Glomerular visceral epithelial cell (primary cell): ENCODE results near the gene MYO9A.

ENCODE experiments used
- DNase-seq: peaks from one replicate; pipeline ENCODE4 v3.0.0-alpha.2; 2016; ENCODE audit errors: extremely low spot score

MYO9A gene

DNA sequence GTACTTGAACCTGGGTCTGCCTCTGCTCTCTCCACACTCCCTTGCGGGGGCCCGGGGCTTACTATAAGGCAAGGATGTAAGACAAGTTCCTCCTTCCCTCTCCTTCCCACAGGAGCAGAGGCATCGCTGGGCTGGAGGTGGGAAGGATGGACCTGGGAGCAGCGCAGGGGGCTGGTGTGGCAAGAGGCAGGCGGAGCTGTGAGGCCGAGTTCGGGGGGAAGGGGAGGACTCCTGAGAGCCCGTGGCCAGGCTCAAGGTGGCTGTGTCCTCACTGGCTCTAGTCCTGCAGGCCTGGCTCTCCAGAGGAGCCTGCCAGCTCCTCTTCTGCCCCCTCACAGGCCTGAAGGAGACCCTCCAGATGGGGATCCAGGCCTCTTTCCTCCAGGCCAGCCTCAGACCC lies 308.6 kb downstream of the MYO9A start:
- no peak for DNase-seq

DNA sequence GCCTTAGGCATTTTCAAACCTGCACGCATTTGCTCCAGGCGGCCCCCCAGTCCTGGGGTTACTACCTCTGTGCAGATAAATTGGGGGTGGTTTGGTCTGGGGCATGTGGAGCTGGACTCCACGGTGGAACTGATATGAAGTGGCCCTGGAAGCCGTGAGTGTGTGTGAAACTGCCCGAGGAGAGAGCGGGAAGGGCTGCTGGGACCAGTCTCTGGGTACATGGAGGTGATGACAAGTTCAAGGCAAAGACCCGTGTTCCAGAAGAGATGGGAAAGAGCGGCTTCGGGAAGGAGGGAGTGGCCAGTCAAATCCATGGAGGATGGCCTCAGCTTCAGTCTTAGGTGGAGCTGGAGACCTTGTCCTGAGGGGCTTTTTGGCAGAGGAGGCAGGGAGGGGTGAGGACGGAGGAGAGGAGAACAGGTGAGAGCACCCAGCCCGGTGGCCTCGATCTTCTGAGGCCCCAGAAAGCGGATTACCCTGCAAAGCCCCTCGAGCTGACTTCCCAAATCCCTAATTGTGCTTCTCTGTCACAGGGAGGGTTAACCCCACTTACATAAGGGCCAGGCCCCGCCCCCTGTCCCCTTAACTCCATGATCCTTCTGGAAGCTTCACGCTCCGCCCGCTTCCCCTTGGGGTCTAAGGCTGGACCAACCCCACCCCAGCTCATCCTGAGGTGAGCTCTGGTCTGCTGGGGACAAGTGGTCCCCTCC lies 309.5 kb downstream of the MYO9A start:
- DNase-seq: no peak

DNA sequence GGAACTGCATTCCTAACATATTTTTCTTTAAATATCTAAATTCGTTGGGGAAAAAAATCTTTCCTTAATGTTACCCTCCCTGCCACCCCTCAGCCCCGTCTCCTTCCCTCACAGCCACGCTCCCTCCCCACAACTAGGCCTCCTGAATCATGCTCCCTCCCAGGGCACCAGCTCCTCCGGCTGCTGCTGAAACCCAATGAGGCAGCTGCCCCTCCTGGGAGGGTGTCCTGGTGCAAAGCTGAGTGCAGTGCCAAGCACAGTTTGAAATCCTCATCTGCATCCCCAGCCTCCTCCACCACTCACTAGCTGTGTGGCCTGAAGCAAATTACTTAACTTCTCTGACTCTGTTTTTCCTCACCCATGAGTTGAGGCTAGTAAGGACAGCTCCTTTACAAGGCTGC lies 310.3 kb downstream of the MYO9A start:
- peak; percentile 46 for DNase-seq

DNA sequence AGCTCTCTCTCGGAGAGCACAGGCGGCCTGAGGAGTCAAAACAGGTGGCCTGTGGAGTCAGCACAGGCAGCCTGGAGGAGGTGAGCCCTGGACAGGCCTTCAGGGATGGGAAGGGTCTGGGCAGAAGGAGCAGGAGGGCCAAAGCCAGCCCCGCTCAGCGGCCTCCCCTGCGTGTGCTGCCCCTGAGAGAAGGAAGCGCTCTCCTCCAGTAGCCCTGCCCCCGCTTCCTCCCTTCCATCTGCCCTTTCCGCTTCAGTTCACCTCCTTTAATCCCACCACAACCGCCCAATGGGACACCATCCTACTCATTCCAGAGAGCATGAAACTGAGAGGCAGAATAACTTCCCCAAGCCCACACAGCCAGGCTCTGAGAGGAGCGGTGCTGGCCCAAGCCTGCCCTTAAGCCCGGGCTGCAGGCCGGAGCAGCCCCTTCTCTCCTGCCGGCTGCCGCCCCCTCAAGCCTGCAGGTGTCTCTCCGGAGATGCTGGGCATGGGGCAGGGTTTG lies 310.8 kb downstream of the MYO9A start:
- peak; percentile 66 for DNase-seq

DNA sequence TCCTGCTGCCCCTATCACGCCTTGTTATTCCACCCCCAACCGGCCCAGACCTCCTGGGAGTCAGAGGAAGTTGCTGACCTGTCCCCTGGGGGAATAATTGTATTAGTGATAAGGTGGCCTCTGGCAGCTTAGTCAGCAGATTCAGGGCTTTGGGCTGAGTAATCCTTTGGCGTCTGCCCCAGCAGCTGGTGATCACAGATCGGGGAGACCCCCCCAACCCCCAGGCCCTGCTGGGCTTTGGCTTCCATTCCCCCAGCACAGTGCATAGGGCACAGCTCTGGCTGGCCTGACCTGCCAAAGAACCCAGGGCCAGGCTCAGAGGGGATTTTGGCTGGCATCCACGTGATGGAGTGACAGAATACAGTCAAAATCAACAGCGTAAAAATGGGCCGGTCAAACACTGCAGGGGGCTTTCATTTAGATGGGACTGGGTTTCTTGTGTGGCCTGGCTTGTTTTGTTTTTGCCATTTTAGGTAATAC lies 311.5 kb downstream of the MYO9A start:
- peak; percentile 54 for DNase-seq

DNA sequence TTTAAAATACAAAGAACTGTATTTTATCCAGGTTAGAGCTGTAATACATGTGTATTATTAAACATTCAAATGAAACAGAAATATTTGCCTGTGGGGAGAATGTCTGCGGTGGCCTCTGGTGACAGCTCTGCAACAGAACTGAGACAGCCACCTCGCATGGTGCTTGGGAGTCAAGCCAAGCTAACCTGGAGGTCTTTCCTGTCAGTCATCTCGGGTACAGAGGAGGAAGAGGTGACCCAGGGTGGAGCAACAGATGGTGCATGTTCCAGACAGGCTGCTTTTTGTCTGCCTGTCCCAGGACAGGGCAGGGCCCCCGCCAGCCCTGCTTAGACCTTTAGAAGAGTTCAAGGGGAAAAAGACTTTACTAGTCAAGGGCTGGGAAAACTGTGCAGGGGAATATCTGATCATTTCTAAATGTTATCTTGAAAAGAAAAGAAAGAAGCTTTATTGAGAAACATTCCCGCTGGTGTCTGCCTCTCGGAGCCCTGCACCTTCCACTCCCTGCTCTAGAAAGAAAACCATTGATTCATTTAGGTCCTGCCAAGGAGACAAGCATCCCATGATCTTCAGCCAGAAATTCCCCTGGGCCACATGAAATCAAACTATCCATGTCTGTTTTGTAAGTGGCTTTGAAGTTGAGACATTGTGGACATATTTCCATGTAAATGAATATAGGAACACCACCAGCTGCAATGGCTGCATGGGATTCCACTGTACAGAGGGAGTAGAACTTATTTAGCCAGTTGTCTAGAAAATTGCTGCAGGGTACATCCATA lies 313.1 kb downstream of the MYO9A start:
- DNase-seq: no peak

DNA sequence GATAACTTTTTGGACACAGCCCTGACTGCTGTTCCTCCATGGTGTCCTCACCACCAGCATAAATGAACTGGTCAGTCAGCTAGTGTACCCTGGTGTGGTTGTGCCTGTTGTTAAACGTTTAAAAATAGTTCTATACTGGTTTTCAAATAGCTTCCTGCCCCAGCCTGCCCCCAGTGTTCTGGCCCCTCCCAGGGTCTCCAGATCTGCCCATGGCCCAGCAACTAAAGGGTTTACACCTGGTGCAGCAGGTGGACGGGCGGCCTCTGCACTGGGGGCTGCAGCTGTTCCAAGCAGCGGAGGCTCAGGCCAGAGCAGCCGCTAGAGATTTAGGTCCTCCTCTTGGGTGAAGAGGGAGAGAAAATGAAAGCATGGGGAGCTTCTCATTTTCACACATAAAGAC lies 313.7 kb downstream of the MYO9A start:
- no peak for DNase-seq

DNA sequence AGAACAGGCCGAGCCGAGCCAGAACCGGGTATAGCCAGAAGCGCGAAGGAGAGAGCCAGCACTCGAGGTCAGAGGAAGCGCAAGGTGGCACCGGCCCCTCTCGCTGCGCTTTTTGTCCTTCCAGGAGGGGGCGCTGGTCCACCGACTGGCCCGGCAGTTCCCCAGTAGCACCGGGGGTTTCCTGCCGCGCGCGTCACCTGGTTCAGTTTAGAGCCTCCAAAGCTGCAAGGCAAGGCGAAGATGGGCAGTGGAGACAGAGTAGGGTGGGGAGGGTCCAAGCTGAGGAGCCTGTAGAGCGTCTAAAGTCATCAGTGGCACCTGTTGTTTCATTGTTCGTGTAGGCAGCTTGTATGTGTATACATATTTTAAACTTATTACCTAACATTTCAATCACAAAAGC lies 315.2 kb downstream of the MYO9A start:
- no peak for DNase-seq

DNA sequence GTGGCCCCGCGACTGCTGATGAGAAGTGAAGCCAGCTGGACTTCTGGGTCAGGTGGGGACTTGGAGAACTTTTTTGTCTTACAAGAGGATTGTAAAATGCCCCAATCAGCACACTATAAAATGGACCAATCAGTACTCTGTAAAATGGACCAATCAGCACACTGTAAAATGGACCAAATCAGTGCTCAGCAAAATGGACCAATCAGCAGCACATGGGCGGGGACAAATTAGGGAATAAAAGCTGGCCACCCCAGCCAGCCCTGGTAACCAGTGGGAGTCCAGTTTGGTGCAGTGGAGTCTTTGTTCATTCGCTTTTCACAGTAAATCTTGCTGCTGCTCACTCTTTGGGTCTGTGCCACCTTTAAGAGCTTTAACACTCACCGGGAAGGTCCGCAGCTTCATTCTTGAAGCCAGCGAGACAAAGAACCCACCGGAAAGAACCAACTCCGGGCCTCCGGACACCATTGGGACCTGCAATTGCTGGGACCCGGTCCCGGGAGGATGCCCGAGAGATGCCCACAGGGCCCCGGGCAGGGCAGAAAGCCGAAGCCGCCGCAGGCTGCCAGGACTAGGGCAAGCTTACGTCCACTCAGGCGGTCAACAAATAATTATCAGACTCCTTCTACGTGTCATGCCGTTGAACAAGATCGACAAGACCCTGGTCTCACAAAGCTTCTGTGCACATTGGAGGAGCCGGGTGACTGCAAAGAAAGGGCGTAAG lies 315.9 kb downstream of the MYO9A start:
- no peak for DNase-seq

DNA sequence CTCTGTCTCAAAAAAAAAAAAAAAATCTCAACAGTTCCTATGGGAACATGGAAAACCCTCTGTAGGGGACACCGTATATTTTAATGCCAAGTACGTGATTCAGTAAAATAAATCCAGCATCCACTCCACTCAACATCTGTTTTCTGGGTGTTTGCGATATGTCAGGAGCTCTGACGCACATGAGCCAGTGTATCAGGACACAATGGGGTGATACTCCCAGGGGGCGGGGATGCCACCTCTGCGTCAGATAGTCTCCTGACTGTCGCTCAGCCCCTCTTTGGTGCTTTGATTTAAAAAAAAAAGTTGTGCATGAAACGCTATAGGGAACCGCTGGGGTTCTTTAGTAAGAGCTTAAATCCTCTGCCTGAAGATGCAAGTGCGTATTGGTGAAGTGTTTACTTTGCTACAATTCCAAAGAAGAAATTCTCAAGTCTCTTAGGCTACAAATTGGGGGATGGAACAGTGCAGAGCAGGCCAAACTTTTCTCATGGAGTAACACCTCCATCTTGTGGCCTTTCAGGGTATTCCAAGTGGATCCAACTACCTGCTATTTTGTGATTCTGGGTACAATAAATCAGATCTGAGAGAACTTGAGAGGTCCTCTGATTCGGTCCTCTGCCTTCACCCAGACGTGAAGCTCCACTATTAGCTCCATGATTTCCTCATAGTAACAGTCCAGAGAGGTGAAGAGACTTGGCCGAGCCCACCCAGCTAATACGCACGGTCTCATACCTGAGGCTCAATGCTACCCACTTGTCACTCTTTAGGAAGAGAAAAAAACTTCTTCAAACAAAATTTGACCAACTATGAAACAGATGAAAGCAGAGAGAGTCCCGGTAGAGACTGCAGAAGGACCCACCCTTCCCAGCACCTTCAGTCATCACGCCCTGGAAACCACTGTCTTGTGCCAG lies 316.9 kb downstream of the MYO9A start:
- DNase-seq: peak; percentile 79

DNA sequence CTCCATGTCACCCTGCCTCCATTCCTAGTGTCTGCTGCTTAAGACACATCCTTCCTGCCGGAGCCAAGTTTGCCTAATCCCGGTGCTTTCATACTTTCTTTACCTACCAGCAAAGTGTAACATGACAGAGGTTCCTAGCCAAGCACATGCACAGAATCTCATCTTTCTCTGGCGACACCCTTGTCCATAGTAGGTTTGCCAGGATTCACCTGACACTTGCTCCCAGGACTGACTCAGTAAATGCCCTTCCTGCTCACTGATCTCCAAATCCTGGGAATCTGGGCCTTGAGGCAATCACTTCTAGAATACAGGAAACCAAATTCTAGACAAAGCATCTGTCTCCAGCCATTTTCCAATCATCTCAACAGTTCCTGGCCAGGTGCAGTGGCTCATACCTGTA lies 317.8 kb downstream of the MYO9A start:
- peak; percentile 79 for DNase-seq

DNA sequence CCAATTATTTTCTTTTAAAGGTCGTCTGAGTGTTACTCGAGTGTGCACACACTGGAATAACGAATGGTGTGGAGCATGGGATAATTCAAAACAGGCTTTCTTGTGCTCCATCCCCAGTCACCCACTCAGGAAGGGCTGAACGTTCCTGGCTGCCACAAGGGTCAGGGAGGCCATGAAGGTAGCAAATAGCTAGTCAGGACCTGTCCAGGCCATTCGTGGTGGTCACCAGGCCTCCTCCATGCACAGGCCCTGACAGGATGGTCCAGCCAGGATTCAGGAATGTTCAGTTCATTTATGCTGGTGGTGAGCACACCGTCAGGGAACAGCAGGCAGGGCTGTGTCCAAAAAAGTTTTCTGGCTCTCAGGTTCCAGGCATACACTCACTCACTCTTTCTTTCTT lies 319.3 kb downstream of the MYO9A start:
- DNase-seq: no peak

DNA sequence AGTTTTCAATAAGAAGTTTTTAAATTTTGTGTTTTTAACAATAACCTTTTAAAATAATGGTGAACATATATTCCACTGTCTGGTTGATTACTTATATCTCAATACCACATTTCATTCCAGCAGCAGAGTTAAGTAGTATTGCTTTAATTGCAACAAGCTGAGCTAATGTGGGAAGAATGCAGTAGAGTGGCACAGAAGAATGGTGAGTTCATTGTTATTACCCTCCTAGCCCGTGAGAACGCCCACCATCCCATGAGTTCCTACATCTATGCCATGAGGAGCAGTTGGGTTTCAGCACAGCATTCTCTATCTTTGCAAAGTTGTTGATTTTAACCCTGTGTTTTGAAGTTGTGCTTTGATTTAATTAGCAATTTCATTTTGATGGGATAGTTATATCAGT lies 325.4 kb downstream of the MYO9A start:
- DNase-seq: peak; percentile 81

DNA sequence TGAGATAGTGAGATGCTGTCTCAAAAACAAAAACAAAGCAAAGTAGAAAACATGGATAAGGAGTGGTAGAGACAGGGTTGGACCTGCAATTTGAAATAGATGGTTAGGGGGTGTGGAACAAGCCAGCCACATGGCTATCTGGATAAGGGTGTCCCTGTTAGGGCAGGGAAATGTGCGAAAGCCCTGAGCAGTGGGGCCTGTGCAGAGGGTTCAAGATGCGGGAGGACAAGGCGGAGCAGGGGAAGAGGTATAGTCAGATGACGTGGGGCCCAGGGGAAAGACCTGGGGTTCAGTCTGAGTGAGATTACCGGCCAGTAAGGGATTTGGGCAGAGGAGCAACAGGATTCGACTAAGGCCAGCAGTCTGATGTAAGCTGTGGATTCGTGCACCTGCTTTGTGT lies 326.0 kb downstream of the MYO9A start:
- DNase-seq: no peak

DNA sequence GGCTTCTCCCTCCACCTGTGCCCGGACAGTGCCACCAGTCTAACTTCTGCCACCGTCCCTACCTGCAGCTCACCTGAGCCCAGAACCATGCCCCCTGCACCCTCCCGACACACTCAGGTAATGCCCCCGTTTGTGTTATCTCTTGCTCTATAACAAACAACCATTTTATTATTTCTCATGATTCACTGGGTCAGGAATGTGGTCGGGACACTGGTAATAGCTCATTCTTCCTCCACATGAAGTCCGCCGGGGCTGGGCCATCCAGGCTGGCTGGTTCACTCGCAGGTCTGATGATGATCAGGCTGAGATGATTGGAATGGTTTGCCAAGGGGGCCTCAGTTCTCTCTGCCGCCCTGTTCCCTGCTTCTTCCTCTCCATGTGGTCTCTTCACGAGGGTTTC lies 327.9 kb downstream of the MYO9A start:
- peak; percentile 67 for DNase-seq

DNA sequence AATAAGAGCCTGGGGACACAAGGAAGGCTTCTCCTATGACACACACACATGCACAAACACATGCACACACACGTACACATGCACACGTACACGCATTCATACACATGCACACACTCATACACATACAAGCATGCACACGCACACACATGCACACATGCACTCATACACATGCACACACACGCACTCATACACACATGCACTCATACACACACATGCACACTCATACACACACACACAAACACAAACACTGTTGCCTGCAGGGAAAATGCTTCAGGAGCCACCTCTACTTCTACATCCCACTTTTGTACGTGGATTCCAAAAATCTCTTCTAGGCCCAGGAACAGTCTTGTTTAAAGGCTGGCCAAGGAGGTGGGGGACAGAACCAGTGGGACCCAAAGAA lies 328.3 kb downstream of the MYO9A start:
- no peak for DNase-seq

DNA sequence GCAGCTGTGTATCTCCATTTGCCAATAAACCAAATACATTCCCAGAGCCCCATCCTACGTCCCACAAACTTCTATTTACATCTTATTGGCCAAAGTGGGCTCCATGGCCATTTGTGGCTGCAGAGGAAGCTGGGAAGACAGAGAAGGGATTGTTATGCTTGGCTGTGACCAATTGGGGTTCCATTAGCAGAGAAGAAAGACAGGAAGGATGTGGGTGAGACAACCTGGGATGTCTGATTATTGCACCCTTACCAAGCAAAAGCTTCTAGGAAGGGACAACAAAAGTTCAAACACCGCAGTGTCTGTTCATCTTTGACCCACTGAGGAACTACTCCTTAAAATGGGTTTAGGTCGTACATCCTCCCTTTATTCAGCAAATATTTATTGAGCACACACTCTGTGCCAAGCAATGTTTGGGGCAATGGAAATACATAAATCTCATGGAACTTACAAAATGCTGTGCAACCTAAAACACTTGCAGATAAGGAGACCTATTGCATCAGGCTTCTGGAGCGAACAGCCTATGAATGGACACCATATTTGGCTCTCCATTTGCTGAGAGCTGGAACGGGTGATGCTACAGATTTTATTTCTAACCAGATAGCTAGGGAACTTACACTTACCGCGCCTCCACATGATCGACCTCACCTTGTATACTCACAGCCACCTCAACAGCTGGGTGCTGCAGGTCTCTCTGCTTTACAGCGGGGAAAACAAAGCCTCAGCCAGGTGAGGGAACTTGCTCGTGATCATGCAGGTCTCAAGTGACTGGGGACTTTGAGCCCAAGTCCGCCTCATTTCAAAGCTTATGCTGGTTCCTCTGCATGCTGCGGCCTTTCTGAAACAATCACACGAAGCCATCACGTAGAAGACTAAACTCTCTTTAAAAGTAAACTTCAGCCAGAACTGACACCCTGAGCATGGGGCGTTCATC lies 329.0 kb downstream of the MYO9A start:
- no peak for DNase-seq

DNA sequence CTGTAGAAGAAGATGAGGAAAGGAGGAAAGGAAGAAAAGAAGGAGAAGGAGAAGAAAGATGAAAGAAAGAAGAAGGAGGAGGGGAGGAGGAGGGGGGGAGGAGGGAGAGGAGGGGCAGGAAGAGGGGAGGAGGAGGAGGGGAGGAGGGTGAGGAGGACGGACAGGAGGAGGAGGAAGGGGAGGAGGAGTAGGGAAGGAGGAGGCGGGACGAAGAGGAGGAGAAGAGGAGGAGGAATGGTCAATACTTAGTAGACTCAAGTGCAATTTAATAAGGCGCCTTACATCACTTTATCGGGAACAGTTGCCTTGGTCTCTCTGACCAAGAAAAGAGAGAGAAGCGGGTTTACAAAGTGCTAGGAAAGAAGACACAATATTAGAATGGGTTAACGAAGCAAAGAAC lies 331.3 kb downstream of the MYO9A start:
- DNase-seq: no peak

DNA sequence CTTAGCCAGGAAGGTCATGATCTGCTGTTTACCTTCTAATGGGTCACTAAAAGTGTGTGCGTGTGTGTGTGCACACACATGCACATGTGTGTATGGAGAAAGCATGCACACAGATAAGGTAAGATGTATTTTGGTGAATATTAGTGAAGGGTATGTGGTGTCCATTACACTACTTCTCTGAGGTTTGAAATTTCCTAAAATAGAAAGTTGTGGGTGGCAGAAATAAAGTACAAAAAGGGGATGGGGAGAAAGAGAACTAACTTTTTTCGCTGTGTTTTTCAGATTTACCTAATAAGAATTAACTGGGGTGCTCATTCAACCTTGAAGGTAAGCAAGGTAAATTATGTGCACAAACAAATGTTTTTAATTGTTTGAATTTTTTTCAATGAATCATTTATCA lies 332.0 kb downstream of the MYO9A start:
- no peak for DNase-seq

DNA sequence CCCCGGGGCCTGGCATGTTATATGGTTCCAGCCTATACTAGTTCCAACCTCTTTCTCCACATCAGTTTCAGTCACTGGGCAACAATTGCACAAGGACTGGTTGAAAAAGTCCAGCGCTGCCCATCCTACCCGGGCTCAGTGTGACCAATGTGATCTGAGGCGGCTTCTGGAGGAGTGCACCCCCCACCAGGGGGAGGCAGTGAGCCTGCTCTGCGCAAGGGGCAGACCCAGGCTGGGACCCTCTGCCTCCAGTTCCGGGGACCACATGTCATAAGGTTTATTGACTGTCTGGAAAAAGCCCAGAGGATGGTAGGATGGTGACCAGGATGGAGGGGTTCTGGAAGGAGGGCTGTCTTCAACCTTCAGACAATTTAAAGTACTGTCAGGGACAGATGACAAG lies 333.2 kb downstream of the MYO9A start:
- no peak for DNase-seq
